GM18507 (cell line): ENCODE data around the gene PRSS33.

Source experiments
- DNase-seq: peaks from one replicate; pipeline ENCODE4 v3.0.0; 2011; ENCODE audit warnings: low read depth; ENCODE audit not compliant: insufficient read length; ENCODE audit errors: extremely low spot score
- FAIRE-seq: peaks from 2 replicates; lab custom pipeline; 2011; peaks lifted over from hg19 to GRCh38; lab: Jason Lieb, UNC

The PRSS33 gene

DNA sequence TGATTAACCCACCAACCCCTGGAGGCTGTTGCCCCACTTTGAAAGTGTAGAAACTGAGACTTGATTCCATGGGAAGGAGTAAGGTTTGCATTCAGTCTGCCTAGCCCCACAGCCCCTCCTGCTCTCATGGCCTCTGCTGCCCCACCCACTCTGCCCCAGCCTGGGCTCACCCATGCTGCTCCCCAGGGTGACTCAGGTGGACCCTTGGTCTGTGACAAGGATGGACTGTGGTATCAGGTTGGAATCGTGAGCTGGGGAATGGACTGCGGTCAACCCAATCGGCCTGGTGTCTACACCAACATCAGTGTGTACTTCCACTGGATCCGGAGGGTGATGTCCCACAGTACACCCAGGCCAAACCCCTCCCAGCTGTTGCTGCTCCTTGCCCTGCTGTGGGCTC, 17.4 kb upstream of the PRSS33 start:
- FAIRE-seq (no peak), DNase-seq (no peak)

DNA sequence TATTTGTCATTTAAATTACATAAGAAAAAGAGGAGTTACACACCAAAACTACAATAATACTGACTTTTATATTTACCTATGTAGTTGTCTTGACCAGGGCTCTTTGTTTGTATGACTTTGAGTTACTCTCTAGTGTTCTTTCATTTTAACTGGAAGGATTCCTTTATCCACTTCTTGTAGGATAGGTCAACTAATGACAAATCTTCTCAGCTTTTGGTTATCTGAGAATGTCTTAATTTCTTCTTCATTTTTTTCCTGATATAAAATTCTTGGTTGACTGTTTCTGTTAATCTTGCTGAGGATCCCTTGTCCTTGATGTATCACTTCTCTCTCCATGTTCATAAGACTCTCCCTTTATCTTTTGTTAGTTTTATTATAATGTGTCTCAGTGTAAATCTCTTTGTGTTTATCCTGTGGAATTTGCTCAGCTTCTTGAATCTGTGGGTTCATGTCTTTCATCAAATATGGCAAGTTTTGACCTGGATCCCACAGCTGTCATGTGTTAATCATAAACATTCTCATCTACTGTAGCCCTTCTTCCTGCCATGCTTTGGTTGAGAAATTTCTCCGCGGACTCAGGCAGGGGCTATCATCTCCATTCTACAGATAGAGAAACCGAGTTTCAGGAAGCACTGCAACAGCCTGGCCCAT, 16.3 kb upstream of the PRSS33 start:
- no peak for DNase-seq
- FAIRE-seq, result no peak

DNA sequence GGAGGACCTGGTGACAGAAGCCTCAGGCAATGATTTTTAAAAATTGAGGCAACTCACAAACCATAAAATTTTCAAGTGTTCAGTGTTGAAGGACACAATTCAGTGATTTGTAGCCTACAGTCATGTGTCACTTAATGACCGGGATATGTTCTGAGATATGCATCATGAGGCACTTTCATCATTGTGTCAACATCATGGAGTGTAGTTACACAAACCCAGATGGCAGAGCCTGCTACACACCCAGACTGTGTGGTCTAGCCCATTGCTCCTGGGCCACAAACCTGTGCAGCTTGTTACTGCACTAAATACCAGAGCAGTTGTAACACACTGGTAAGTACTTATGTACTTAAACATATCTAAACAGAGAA, 12.5 kb upstream of the PRSS33 start:
- DNase-seq (no peak), FAIRE-seq (no peak)

DNA sequence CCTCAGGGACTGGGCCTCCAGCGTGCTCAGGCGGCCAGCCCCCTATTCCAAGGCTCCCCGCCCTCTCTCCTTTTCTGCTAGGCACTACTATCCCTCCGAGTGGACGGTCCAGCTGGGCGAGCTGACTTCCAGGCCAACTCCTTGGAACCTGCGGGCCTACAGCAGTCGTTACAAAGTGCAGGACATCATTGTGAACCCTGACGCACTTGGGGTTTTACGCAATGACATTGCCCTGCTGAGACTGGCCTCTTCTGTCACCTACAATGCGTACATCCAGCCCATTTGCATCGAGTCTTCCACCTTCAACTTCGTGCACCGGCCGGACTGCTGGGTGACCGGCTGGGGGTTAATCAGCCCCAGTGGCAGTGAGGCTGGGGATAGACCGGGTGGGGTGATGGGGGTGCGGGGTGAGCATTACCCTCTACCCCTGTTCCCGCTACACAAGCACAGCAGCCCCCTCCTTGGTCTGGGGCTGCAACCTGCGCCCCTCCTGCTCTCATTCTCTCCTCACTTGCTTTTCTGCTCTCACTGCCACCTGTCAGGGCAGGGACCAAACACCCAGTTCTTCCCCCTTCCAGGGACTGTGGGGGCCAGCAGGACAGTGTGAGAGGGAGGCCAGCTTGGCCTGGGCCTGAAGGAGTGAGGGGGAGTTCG, 12.0 kb upstream of the PRSS33 start:
- FAIRE-seq (no peak), DNase-seq (no peak)

DNA sequence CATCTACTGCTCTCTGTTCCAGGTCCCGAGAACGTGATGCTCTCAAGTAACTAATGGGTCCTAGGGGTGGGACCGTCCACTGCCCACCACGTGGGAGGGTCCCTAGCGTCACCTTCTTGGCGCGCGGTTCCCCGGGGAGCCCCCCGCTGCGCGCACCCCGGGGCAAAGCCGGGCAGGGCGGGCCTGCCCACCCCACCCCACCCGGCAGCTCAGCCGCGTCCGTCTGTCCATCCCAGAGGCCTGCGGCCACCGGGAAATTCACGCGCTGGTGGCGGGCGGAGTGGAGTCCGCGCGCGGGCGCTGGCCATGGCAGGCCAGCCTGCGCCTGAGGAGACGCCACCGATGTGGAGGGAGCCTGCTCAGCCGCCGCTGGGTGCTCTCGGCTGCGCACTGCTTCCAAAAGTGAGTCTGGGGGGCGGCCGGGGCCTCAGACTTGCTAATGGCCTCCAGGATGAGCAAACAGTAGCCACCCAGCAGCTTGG, 11.4 kb upstream of the PRSS33 start:
- DNase-seq (no peak), FAIRE-seq (no peak)

DNA sequence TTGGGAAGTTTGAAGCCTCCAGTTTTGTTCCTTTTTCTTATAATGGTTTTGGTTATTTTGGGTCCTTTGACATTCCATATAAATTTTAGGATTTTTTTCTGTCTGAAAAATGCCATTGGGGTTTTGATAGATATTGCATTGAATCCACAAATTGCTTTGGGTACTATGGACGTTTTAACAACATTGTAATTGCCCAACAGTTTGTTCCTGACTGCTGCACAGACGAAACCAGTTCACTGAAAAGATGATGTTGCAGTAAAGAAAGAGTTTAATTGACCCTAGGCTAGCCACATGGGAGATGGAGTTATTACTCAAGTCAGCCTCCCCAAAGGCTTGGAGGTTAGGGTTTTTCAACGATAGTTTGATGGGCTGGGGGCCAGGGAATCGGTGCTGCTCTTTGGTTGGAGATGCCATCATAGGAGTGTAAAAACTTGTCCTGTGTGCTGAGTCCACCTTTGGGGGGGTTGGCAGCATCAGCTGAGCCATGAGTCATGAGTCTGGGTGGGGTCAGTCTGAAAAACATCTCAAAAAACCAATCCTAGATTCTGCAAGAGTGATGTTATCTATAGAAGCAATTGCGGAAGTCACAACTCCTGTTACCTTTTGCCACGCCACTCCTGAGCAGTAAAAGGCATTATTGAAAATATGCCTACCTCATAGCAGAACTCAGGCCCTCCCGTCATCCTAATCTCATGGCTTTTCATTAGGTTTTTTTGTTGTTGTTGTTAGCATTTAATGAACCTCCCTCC, 8.2 kb upstream of the PRSS33 start:
- FAIRE-seq, result no peak
- DNase-seq, result no peak

DNA sequence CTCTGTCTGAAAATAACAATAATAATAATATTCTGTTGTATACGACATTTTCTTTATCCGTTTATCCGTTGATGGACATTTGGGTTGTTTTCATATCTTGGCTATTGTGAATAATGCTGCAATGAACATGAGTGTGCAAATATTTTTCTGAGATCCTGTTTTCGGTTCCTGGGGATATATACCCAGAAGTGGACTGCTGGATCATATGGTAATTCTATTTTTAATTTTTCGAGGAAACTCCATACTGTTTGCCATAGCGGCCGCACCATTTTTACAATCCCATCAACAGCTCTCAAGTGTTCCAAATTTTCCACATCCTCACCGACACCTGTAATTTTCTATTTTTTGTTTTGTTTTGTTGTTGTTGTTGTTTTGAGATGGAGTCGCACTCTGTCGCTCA, 5.6 kb upstream of the PRSS33 start:
- FAIRE-seq, result no peak
- DNase-seq, result no peak

DNA sequence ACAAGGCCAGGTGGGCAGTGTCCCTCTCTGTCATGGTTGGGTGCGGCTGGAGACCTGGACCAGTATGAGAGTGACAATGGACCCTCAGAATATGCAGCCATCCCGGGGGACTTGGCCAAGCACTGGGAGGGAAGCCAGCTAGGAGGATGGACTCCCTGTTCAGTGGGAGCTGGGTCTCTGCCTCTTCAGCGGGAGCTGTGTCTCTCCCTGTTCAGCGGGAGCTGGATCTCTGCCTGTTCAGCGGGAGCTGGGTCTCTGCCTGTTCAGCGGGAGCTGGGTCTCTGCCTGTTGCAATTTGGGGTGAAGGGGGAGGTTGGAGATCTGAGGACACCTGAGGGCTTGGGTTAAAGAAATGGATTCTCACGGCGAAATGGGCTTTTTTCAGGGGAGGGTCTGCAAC, 3.8 kb upstream of the PRSS33 start:
- FAIRE-seq (no peak), DNase-seq (no peak)

DNA sequence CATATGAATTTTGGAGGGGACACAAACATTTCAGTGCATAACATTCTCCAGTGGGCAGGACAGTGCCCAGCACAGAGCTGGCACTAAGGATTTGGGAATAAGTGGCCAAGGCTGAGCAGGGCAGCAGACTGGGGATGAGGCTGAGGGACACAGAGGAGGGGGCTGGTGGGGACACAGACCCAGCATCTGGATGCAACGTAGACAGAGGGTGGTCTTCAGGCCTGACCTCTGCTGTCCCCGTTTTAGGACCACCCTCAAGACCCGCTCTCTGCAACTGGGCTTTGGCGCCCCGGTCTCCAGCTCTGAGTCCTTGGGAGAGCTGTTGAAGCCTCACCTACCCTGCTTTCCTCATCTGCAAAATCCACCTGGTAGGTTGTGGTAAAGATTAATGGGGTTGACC, 3.3 kb upstream of the PRSS33 start:
- FAIRE-seq (no peak), DNase-seq (no peak)

DNA sequence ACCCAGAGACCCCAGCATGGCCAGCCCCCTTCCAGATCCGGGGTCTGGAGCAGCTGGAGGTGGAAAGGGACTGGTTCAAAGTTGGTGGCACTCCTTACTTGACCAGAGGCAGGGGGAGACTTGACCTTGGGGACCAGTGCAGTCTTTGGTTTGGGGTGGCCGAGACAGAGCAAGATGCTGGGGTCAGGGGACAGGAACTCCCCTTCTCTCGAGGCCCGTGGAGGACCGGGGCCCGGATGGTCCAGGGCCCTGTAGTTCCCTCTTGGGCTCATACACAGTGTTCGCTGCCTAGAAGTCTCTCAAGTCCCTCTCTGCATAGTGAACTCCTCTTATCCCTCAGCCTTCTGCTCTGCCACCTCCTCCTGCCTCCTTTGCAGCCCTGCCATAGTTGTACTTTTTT, 601 bp upstream of the PRSS33 start:
- no peak for FAIRE-seq
- no peak for DNase-seq

DNA sequence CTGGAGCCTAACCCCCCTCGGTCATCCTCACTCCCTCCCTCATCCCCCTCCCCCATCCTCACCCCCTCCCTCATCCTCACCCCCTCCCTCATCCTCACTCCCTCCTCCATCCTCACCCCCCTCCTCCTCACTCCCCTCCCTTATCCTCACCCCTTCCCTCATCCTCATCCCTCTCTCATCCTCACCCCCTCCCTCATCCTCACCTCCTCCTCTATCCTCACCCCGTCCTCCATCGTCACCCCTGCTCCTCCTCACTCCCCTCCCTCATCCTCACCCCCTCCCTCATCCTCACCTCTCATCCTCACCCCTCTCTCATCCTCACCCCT, 571 bp downstream of the PRSS33 start:
- no peak for DNase-seq
- FAIRE-seq, result no peak

DNA sequence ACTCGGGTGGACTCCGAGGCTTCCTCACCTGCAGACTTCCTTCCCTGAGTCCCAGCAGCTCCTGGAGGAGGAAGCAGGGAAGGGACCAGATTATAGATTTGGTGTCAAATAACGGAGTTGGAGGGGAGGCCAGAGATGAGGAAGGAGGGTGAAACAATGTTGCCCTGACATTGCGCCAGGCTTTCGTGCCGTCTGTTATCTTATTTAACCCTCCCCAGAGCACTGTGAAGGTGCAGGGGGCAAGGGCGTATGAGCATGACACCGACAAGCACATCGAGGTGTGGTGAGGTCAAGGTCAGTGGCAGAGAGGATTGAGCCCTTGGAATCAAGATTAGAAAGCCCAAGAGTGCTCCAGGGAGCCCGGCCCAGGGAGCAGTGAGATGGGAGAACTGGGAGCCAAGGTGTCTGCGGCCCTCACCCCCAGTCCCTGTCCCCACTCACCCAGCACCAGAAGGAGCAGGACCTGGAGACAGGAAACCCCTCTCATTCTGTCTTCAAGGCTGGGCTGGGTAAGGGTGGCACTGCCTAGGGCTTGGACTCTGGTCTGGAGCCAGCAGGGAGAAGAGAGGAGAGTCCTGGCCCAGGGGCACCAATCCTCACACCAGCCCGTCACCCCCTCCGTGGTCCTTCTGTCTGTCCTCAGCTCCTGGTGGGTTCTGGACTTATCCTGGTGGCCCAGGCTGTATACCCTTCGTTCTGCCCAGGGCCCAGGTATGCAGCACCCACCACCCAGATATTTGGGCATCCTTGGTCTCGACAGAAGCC, 1.1 kb downstream of the PRSS33 start:
- FAIRE-seq, result no peak
- no peak for DNase-seq

DNA sequence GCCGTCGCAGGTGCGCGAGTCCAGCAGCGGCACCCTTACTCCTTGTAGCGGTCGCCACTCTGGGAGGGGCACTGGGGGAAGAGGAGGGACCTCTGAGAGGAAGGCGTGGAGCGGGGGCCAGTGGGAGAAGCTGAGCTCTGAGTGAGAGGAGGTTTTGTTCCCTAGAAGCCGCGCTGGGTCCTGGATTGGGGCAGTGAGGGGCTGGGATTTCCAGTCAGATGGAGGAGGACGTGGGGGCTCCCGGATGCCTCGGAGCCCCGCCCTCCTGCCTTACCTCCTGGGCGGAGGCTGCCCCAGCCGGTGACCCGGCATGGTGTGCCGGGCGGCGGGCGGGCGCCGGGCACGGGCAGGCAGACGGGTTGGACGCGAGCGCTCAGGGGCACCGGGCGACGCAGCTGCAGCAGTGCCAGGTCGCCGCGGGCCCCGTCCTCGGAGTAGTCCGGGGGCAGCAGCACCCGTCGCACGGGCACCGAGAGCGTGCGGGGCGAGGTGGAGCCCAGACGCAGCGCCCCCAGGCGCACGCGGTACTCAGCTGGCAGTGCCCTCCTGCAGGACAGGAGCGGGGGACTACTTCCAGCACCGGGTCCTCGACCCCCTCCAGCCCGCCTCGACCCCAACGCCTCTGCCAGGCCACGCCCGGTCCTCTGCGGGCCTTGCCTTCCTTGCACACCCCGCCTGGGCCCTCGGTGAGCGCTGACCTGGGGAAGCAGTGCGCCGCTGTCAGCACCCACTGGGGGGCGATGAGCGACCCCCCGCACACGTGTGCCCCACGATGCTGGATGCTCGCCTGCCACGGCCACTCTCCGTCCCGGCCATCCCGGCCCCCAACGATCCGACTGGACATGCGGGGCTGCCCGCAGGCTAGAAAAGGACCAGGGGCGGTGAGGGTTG, 2.0 kb downstream of the PRSS33 start:
- DNase-seq (no peak), FAIRE-seq (no peak)

DNA sequence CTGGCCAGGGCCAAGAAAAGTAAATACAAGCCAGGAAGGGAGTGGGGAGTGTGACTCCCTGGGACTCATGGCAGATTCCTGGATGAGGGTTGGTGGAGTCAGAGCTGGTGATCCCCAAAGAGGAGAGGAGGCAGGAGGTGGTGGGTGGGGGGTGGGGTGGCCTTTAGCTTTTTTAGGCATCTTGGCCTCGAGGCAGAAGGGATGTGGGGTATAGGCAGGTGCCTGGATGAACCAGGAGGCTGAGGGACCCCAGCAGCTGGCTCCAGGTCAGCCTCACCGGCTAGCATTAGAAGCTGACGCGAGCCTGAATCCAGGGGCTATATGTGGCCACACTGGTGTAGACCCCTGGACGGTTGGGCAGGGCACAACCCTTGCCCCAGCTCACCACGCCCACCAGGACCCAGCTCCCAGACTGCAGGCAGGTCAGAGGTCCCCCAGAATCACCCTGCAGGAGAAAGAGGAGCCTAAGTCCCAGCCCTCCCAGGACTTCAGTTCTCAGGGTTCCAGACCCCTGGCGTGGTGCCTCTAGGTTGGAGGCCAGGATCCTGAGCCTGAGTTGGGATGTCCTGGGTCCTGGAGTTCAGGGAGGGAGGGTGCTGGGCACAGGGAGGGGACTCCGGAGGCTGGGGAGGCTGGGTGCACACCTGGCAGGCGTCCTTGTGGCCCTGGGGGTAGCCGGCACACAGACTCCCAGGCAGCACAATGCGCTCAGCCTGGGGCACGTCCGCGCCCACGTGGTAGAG, 2.8 kb downstream of the PRSS33 start:
- FAIRE-seq, result no peak

DNA sequence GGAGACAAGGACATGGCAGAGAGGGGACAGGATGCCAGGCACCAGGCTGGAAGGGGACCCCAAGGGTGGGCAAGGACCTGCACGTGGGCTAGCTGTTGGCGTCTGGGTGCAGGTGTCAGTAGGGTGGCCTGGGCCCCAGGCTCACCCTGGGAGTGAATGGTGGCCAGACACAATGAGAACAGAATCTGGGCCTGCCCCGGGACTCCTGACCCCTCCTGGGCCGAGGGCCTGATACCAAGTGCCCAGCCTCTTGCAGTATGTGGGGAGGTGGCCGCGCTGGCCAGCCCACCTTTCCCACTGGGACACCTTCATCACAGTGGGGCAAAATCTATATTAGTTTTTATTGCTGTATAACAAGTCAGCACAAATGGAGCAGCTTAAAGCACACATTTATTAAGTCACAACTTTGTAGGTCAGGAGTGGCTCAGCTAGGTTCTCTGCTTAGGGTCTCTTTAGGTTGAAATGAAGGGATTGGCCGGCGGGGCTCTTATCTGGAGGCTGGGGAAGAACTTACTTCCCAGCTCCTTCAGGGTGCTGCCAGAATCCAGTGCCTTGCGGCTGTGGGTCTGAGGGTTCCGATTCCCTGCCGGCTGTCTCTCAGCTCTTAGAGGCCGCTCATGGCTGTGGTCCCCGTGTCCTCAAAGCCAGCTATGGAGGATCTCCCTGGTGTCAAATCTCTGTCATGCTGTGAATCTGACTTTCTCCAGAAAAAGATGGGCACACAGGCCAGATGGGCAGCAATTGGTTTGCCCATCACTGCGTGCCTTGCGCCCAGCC, 3.6 kb downstream of the PRSS33 start:
- DNase-seq, result no peak
- FAIRE-seq, result no peak

More for the DNA sequence above, 2.8 kb downstream of the PRSS33 start:
- no peak for DNase-seq

DNA sequence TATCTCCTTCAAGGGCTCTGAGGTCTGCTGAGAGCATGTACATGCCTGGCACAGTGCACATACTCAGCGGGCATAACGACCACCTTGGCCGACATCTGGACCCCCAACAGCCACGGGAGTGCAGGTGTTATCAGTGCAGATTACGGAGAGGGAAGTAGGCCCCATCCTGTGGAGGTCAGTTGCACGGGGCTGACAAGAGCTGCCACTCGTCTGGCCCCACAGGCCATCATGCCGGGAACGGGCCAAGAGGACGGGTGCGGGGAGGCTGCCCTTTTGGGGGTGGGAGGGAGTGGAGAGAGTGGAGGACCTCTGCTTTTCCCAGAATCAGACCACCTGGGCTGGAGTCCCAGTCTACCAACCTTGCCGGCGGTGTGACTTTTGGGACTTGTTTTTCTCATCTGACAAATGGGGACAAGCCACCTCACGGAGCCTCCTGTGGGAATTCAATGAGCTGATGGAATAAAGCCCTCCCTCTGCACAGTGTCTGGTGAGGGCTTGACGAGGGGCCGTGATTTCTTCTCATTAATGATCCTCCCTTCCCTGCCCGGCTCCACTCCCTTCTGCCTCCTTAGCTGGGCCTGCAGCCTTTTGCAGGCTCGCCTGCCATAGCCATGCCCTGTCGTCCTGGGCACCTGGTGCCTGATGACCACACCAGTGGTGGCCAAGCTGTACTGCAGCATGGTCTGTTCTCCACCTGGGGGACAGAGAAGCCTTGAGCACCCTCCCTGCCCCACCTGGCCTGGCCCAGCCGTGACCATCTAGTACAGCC, 4.6 kb downstream of the PRSS33 start:
- DNase-seq, result no peak
- FAIRE-seq, result no peak
